GM19452 (cell line): ENCODE data around the gene MYPN.
A peak's percentile ranks its signal among the peaks of the same experiment; 100 is the strongest.
"Not testable (repeated sequence)": the region's sequence is repeated elsewhere in the genome, so short reads cannot be mapped to it uniquely, and the experiment has no call there.

Source experiments
- ATAC-seq: cut with Tn5 transposase; IDR thresholded peaks from one replicate; pipeline ENCODE4 v1.9.1; 2021; ENCODE audit not compliant: unreplicated experiment

The MYPN gene

DNA sequence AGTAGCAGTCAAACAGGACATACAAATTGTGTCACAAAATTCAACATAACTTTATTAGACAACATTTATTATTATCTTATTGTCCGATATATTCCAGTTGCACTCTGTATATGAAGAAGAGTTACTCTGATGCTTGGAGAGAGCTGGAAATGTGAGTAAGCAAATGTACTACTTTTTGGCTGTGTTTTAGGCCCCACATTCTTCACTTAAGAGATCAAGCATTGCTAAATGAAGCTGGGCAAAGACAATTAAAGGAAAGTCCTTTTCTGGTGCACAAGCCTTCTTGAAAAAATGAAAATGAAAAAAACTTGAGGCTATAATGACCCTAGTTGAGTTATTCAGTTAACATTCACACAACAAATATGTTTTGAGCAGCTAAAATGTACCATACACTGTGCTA lies 26.1 kb downstream of the MYPN start:
- no peak for ATAC-seq

DNA sequence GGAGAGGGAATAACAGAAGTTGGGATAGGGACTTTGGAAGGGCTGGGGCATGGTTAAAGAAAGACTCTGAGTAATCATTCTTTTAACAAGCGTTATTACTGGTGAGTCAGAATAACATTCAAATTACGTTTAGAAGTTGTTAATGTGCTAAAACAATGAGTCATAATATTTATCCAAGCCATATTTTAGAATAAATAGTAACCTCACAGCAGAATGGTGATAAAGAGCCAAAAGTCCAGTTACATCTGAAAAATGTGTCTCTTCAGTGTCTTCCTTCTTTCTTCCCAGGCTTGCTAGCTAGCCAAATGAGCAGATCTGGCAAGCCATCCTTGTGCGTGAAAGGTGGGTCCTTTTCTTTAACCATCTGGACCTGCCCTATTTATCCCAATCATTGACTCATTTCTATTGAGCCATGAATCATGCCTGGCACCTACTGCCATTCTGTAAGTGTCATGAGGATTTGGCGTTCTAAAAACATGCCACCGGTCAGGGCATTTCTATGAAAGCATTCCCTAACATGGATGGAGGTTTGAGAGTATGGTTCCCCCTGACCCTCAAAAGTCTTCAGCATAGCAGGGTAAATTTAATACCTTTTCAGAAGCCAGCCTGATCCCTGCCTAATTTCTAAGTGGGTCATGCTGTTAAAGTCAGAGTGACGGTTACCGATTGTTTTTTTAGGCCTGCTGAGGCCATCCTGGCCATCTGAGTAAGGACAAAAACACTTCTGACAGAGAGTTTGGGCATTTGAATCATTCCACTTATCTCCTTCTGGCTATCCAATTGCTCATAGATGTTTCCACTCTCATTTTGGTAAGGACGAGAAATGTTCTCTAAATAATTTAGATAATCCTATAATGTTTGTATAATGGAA lies 26.9 kb downstream of the MYPN start:
- no peak for ATAC-seq

DNA sequence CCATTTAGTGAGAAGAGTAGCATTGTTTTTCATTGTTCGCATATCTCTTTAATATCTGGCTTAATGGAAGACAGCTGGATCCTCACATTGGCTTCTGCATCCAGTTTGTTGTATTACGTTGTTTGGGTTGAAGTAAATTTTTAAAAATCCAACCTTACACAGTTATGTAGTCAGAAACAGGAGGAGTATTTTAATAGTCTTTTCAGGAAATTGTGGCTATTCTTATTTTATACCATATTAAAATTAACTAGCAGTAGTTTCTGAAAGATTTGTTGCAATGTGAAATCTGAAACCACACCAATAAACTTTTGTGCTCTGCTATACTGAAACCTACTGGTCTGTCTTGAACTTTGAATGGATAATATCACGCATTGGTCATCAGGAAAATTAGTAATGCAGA lies 27.9 kb downstream of the MYPN start:
- no peak for ATAC-seq

GRCh38 chr10:68138526-68138925 lies 29.2 kb downstream of the MYPN start:
- ATAC-seq: no peak

GRCh38 chr10:68139448-68140272 lies 30.4 kb downstream of the MYPN start:
- ATAC-seq: no peak

DNA sequence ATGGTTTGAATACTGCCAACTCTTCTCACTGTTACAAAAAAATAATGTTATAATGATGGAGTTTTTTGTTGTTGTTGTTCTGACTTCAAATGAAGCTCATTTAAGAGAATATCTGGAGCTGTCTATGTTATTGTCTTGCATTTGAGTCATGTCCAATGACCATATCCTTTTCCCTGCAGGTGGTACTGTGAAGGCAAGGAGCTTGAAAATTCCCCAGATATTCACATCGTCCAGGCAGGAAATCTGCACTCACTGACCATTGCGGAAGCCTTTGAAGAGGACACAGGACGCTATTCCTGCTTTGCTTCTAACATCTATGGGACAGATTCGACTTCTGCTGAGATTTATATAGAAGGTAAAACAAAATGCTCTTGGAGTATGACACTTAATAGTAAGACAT lies 33.5 kb downstream of the MYPN start:
- ATAC-seq: no peak

GRCh38 chr10:68144709-68145108 lies 35.4 kb downstream of the MYPN start:
- no peak for ATAC-seq

DNA sequence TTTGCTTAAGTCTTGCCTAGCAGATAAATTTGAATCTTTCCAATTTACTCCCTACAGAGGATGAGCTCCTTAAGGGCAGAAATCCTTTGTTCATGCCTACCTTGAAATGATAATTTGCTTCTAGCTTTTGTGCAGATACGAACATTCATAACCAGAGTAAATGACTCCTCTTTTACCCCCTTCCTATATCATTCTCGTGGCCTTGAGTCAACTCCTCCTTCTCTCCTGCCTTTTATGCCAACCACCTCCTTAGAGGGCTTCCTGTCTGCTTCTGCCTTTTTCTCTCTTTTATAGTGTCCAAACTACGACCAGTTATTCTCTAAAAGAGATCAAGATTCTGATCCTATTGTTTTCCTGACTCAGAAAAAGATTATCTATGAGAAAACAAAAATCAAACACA lies 36.4 kb downstream of the MYPN start:
- no peak for ATAC-seq

DNA sequence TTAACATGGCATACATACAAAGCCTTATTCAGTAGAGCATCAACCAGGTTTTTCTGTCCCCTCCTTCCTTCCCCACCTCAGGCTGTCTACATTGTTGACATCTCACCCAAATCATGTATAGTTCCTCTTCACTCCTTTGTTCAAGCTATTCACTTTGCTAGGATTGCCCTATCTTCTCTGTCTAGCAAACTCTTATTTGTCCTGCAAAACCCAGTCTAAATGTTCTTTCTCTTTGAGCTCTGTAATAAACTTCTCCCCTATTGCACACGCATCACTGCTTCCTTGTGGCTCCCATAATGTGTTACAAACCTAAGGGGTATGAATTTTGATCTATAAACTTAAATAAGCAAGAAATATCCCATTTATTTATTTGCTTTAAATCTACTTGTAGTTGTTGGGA lies 36.8 kb downstream of the MYPN start:
- ATAC-seq: no peak

- ATAC-seq: no peak
These were observed 42.2 kb downstream of the MYPN start for GRCh38 chr10:68151453-68151852.

DNA sequence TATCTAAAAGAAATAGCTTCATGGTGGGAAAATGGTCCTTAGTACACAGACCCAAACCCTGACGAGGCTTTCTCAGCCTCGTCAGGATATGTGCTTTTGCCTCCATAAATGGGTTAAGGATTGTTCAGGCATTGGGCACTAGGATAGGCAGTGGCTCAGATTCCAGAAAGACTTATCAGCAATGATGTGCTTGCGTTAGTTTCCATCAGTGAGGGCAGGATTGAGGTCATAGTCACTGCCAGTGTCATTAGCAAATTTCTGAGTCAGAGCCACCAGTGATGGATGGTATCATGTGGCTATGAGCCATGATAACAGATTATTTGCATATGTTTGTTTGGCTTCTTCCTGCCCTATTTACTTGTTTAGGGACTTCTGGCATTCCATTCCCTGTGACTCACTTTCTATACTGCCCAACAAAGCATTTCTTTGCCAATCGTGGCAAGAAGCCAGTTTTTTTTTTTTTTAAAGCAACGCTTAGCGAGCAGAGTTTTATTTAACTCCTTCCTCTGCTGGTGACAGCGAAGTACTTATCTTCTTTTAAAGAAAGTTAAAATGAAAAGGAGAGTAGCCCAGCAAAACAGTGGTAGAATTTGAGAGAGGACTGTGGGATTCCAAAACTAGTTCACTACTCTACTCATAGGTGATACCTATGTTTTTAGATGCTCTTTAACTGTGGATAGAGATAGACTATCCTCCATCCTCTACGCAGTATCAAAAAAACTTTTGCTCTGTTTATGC lies 44.4 kb downstream of the MYPN start:
- no peak for ATAC-seq

- no peak for ATAC-seq
These were observed 44.9 kb downstream of the MYPN start for GRCh38 chr10:68154211-68154497.

GRCh38 chr10:68155615-68156210 lies 46.4 kb downstream of the MYPN start:
- no peak for ATAC-seq

DNA sequence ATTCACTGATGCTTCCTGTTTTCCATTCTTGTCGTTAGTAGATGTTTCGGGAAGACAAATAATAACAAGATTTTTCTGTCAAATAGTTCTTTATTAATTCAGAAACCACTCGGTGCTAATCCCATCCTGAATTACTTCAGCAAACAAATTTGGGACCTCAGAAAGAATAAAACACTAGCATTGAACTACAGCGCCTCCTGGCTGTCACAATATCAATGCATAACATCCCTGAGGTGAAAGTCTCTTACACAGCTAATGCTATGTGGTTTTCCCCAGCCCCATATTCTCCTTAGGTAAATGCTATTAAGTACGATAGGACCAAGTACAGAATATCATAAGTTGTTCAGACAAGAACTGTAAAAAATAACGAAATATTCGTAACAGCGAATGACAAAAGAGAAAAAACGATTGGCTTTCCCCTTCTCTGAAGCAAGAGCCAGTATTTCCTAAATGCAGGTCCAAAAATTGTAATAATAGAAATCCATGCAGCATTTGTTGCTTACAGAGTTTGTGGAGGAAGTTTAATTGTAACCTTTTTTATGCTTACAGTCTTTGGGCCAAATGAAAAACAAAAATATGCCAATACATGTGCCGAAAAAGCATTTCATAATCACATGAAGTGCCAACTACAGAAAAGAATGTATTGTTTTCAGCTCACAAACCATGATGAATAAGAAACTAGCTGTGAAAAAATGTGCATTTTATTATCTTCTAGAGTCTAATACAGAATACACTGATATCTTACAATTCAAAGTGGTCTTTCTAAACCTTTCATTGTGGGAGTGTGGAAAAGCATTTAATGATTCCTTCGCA lies 47.3 kb downstream of the MYPN start:
- ATAC-seq: no peak

DNA sequence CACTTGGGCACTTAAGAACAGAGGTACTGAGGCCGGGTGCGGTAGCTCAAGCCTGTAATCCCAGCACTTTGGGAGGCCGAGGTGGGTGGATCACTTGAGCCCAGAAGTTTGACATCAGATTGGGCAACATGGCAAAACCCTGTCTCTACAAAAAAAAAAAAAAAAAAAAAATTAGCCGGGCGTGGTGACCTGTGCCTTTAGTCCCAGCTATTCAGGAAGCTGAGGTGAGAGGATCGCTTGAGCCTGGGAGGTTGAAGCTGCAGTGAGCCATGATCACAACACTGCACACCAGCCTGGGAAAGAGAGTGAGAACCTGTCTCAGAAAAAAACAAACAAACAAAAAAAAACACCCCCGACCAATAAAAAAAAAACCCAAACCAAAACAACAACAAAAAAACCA lies 48.2 kb downstream of the MYPN start:
- ATAC-seq: not testable (repeated sequence)

GRCh38 chr10:68158031-68158430 lies 48.7 kb downstream of the MYPN start:
- no peak for ATAC-seq

GRCh38 chr10:68163735-68164134 lies 54.4 kb downstream of the MYPN start:
- peak; percentile 98 for ATAC-seq

DNA sequence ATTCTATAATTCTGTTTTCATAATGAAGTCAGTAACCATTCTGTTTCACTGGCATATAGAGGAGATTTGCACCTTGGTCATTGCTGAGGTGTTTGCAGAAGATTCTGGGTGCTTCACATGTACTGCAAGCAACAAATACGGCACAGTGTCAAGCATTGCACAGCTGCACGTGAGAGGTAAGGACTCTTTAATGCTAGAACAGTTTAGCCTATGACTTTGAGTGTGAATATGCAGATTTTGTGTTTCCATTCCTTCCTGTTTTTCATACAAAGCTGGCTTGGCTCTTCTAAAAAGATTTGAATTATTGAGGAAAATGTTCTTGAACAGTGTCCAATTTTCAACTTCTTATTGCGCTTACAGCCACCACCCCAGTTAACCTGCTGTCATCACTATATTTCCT lies 56.4 kb downstream of the MYPN start:
- no peak for ATAC-seq

GRCh38 chr10:68166871-68167585 lies 57.7 kb downstream of the MYPN start:
- no peak for ATAC-seq
